H1 (cell line): ENCODE measurements around the gene MPHOSPH8. TPM values are rescaled to one million over a fixed set of nuclear protein-coding genes. Genes with fewer than 3 reads are reported as not detected.

Experiments
- BCL11A ChIP-seq, 2 experiments: IDR thresholded peaks; one replicate each; pipeline ENCODE4 v1.6.1; 2011; ENCODE audit warnings: low read depth in 2 of 2, low read length in 2 of 2, mild to moderate bottlenecking in 2 of 2
- CBX8 ChIP-seq: fragments of 300-800, 300-1000 bp; sonication (generic); IDR thresholded peaks from 2 replicates; pipeline ENCODE4 v1.7.1; 2016; ENCODE audit warnings: low read depth, low read length, borderline replicate concordance
- CTBP2 ChIP-seq: IDR thresholded peaks from 2 replicates; pipeline ENCODE4 v1.7.0; 2011; ENCODE audit warnings: borderline replicate concordance, mild to moderate bottlenecking, moderate library complexity, mixed read lengths, low read length; ENCODE audit not compliant: insufficient read depth, insufficient read length
- HDAC6 ChIP-seq: IDR thresholded peaks from one replicate; pipeline ENCODE4 v1.7.1; 2012; ENCODE audit warnings: low read depth, mild to moderate bottlenecking, inconsistent platforms, low read length, moderate library complexity
- SUZ12 ChIP-seq: fragments of 200-600 bp; sonication (generic); IDR thresholded peaks from 2 replicates; pipeline ENCODE4 v1.6.1; 2012; ENCODE audit warnings: mild to moderate bottlenecking, inconsistent platforms, low read length, moderate library complexity, mixed read lengths
- TEAD4 ChIP-seq: IDR thresholded peaks from 2 replicates; pipeline ENCODE4 v1.6.1; 2012; ENCODE audit warnings: low read depth, low read length, inconsistent platforms, mixed read lengths
- polyA plus RNA-seq, 7 experiments: library from polyadenylated mRNA; depleted of rRNA in 3 of 7; stranded (reverse) in 5 of 7; unstranded in 2 of 7; fragments of >200 nt in 5 of 7; fragments of 200-250 nt in 2 of 7; gene quantifications; 1 replicate in 5 of 7; 2 replicates in 1 of 7; 4 replicates in 1 of 7; pipeline versions ENCODE4 v1.2.1 to v1.2.3, GENCODE V29; 2011 to 2013; ENCODE audit warnings: missing spikeins in 2 of 7, mixed read lengths in 2 of 7
- total RNA-seq: library from RNA; stranded (reverse); fragmentation: NEBNext Ultra II Directional; extraction: Animal tissue kit (Norgen Biotek cat#: 25700); gene quantifications from 2 replicates; pipeline ENCODE4 v1.2.1, GENCODE V29; 2021
- TF ChIP-seq, protein P1 (sequence below): fragments of 300-600 bp; sonication (generic); IDR thresholded peaks from 2 replicates; pipeline ENCODE4 v1.7.1; 2012; ENCODE audit warnings: low read length, moderate library complexity, mild to moderate bottlenecking, inconsistent platforms; ENCODE audit not compliant: insufficient replicate concordance

The MPHOSPH8 gene
- total and polyA plus RNA-seq, 2 of the 8 experiments (the other 6 are each of a cell fraction or from before 2014, with no cell fraction given): 8.3 to 20.5 TPM

DNA sequence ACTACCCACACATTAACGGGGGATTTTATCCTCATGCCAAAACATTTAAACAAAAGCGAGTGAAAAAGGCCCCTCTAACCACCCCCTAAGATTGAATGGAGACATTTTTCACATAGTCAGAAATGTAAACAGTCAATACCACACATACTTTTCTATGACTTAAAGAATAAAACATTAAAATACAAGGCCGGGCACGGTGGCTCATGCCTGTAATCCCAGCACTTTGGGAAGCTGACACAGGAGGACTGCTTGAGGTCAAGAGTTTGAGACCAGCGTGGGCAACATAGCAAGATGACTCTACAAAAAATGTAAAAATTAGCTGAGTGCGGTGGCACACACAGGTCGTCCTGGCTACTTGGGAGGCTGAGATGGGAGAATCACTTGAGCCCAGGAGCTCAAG is 47.3 kb downstream of the MPHOSPH8 start (continued):
- TF ChIP-seq, protein P1, sequence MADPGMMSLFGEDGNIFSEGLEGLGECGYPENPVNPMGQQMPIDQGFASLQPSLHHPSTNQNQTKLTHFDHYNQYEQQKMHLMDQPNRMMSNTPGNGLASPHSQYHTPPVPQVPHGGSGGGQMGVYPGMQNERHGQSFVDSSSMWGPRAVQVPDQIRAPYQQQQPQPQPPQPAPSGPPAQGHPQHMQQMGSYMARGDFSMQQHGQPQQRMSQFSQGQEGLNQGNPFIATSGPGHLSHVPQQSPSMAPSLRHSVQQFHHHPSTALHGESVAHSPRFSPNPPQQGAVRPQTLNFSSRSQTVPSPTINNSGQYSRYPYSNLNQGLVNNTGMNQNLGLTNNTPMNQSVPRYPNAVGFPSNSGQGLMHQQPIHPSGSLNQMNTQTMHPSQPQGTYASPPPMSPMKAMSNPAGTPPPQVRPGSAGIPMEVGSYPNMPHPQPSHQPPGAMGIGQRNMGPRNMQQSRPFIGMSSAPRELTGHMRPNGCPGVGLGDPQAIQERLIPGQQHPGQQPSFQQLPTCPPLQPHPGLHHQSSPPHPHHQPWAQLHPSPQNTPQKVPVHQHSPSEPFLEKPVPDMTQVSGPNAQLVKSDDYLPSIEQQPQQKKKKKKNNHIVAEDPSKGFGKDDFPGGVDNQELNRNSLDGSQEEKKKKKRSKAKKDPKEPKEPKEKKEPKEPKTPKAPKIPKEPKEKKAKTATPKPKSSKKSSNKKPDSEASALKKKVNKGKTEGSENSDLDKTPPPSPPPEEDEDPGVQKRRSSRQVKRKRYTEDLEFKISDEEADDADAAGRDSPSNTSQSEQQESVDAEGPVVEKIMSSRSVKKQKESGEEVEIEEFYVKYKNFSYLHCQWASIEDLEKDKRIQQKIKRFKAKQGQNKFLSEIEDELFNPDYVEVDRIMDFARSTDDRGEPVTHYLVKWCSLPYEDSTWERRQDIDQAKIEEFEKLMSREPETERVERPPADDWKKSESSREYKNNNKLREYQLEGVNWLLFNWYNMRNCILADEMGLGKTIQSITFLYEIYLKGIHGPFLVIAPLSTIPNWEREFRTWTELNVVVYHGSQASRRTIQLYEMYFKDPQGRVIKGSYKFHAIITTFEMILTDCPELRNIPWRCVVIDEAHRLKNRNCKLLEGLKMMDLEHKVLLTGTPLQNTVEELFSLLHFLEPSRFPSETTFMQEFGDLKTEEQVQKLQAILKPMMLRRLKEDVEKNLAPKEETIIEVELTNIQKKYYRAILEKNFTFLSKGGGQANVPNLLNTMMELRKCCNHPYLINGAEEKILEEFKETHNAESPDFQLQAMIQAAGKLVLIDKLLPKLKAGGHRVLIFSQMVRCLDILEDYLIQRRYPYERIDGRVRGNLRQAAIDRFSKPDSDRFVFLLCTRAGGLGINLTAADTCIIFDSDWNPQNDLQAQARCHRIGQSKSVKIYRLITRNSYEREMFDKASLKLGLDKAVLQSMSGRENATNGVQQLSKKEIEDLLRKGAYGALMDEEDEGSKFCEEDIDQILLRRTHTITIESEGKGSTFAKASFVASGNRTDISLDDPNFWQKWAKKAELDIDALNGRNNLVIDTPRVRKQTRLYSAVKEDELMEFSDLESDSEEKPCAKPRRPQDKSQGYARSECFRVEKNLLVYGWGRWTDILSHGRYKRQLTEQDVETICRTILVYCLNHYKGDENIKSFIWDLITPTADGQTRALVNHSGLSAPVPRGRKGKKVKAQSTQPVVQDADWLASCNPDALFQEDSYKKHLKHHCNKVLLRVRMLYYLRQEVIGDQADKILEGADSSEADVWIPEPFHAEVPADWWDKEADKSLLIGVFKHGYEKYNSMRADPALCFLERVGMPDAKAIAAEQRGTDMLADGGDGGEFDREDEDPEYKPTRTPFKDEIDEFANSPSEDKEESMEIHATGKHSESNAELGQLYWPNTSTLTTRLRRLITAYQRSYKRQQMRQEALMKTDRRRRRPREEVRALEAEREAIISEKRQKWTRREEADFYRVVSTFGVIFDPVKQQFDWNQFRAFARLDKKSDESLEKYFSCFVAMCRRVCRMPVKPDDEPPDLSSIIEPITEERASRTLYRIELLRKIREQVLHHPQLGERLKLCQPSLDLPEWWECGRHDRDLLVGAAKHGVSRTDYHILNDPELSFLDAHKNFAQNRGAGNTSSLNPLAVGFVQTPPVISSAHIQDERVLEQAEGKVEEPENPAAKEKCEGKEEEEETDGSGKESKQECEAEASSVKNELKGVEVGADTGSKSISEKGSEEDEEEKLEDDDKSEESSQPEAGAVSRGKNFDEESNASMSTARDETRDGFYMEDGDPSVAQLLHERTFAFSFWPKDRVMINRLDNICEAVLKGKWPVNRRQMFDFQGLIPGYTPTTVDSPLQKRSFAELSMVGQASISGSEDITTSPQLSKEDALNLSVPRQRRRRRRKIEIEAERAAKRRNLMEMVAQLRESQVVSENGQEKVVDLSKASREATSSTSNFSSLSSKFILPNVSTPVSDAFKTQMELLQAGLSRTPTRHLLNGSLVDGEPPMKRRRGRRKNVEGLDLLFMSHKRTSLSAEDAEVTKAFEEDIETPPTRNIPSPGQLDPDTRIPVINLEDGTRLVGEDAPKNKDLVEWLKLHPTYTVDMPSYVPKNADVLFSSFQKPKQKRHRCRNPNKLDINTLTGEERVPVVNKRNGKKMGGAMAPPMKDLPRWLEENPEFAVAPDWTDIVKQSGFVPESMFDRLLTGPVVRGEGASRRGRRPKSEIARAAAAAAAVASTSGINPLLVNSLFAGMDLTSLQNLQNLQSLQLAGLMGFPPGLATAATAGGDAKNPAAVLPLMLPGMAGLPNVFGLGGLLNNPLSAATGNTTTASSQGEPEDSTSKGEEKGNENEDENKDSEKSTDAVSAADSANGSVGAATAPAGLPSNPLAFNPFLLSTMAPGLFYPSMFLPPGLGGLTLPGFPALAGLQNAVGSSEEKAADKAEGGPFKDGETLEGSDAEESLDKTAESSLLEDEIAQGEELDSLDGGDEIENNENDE: no peak
- TF ChIP-seq HDAC6 (no peak), BCL11A (IDR thresholded peaks at IDR 0.05; ENCODE audit: low read depth in 2 of 2, low read length in 2 of 2) (no peak), CBX8 (no peak), TEAD4 (no peak), SUZ12 (no peak), CTBP2 (no peak)
